Upper lobe of left lung (tissue), 6 donors: ENCODE data around the gene SDS. TPM values are rescaled to one million over a fixed set of nuclear protein-coding genes. Genes with fewer than 3 reads are reported as not detected.

Experiments
- ATAC-seq, 2 donors: fragments of 200-7000 bp; cut with Tn5 transposase; one replicate each; pipeline ENCODE4 v1.9.1; 2022; ENCODE audit warnings: mild to moderate bottlenecking in 2 of 2, moderate library complexity in 2 of 2; ENCODE audit not compliant: low FRiP score in 2 of 2
- DNase-seq, 2 donors: peaks; one replicate each; pipeline ENCODE4 v3.0.0-alpha.2; 2019 to 2020
- H3K27ac ChIP-seq, 4 donors: fragments of 200-600 bp; sonication (generic); one replicate each; pipeline ENCODE4 v1.5.1; 2016 to 2019
- H3K27me3 ChIP-seq, 4 donors: fragments of 200-600 bp; sonication (generic); one replicate each; pipeline ENCODE4 v1.5.1; 2017 to 2019
- H3K36me3 ChIP-seq, 4 donors: fragments of 200-600 bp; sonication (generic); one replicate each; pipeline ENCODE4 v1.5.1; 2016 to 2019
- H3K4me1 ChIP-seq, 4 donors: fragments of 200-600 bp; sonication (generic); one replicate each; pipeline ENCODE4 v1.5.1; 2018 to 2019
- H3K4me3 ChIP-seq, 4 donors: fragments of 200-600 bp; sonication (generic); one replicate each; pipeline ENCODE4 v1.5.1; 2017 to 2019; ENCODE audit warnings: mild to moderate bottlenecking in 2 of 4, moderate library complexity in 1 of 4
- H3K9me3 ChIP-seq, 4 donors: fragments of 200-600 bp; sonication (generic); one replicate each; pipeline ENCODE4 v1.5.1; 2018 to 2019
- EP300 ChIP-seq, 4 donors: sonication (generic); formaldehyde crosslinking; IDR thresholded peaks; one replicate each; pipeline ENCODE4 v1.5.1; 2017; ENCODE audit warnings: antibody characterized with exemption in 4 of 4, control low read depth in 2 of 4
- POLR2A ChIP-seq, 4 donors: fragments of 450-650 bp; IDR thresholded peaks; one replicate each; pipeline ENCODE4 v1.5.1; 2016 to 2017; ENCODE audit warnings: antibody characterized with exemption in 4 of 4, mild to moderate bottlenecking in 2 of 4
- POLR2AphosphoS5 ChIP-seq, 2 donors: sonication (generic); formaldehyde crosslinking; IDR thresholded peaks; one replicate each; pipeline ENCODE4 v1.5.1; 2017; ENCODE audit warnings: antibody characterized with exemption in 2 of 2
- WGBS, 2 donors: methylation state at CpG; one replicate each; pipeline ENCODE4 v1.1.5; 2017 to 2018; 5-methylcytosine and 5-hydroxymethylcytosine counted together
- total RNA-seq, 6 donors: library from RNA; depleted of rRNA in 4 of 6; stranded (reverse); fragments of >200 nt in 4 of 6; gene quantifications; one replicate each; pipeline versions ENCODE4 v1.1.0 to v1.2.1, GENCODE V29; 2016 to 2021
- TF ChIP-seq, protein P1 (sequence below), 6 experiments: fragments of 450-650 bp in 4 of 6; fragments of 200-600 bp in 2 of 6; sonication (generic) in 2 of 6; IDR thresholded peaks; one replicate each; pipeline ENCODE4 v1.5.1; 2016 to 2019; ENCODE audit warnings: antibody characterized with exemption in 6 of 6
- donor health status: DM: no; HTN: no; CAD: no; lungs with moderate emphysema.
- donor health status: DM: no; HTN: yes; CAD: no; lungs with severe emphysema.

Gene SDS
- total RNA-seq, 6 donors from 2014 or later: 1.00 to 4.0 (median 2.4) TPM

DNA sequence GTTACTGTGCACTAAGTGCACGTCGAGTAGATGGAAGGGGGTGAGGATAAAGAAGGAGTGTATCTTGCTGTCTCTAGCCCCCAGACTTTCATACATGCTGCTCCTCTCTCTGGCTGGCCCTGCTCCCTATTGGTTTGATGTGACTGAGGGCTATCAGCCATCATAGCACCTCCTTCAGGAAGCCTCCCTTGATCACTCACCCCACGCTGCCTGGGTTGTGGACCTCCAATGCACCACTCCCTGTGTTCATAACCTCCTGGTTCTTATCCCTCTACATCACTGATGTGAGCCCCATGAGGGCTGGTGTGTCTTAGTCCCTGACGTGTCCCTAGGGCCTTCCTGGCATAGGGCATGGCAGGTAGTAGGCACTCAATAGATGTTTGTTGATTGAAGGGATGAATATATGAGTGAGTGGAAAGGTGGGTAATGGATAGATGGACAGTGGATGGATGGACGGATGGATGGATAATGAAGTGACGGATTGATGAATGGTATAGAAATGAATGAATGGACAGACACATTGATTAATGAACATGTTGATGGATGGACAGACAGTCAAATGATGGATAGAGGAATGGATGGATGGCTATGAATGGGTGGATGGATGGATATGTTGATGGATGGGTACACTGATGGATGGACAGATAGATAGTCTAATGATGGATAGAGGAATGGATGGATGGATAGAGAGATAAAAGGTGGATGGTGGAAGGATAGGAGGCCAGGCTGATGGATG, 33.5 kb upstream of the SDS start:
- no peaks in the 10 kb centered on the region for H3K4me1 ChIP-seq
- H3K9me3 ChIP-seq: no peaks in the 10 kb centered on the region
- no peak overlapping the region for H3K4me3 ChIP-seq
- WGBS, 2 donors: 76 to 79% methylated on average over 4 to 6 of the region's 6 CpGs
- H3K27me3 ChIP-seq: no peaks in the 10 kb centered on the region
- DNase-seq: no peak
- no peak for ATAC-seq
- TF ChIP-seq, protein P1, sequence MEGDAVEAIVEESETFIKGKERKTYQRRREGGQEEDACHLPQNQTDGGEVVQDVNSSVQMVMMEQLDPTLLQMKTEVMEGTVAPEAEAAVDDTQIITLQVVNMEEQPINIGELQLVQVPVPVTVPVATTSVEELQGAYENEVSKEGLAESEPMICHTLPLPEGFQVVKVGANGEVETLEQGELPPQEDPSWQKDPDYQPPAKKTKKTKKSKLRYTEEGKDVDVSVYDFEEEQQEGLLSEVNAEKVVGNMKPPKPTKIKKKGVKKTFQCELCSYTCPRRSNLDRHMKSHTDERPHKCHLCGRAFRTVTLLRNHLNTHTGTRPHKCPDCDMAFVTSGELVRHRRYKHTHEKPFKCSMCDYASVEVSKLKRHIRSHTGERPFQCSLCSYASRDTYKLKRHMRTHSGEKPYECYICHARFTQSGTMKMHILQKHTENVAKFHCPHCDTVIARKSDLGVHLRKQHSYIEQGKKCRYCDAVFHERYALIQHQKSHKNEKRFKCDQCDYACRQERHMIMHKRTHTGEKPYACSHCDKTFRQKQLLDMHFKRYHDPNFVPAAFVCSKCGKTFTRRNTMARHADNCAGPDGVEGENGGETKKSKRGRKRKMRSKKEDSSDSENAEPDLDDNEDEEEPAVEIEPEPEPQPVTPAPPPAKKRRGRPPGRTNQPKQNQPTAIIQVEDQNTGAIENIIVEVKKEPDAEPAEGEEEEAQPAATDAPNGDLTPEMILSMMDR (IDR thresholded peaks at IDR 0.05): no peak
- TF ChIP-seq EP300 (IDR thresholded peaks at IDR 0.05): no peak
- H3K27ac ChIP-seq: no peak overlapping the region
- H3K36me3 ChIP-seq: no peaks in the 10 kb centered on the region

DNA sequence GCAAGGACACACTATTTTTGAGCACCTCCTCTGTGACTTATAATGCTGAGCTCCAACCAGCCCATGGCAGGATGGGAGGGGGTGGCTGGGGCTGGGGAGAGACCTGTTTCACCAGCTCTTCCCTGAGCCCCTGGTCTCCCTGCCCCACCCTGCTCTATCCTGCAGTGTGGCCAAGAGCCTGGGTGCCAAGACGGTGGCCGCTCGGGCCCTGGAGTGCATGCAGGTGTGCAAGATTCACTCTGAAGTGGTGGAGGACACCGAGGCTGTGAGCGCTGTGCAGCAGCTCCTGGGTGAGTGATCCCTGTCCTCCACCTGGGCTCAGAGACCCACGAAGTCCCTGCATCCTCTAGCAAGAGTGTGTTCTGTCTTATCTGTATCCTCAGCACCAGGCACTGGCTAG, 32.9 kb upstream of the SDS start:
- H3K27me3 ChIP-seq: no peaks in the 10 kb centered on the region
- DNase-seq (no peak), ATAC-seq (no peak)
- no peak for TF ChIP-seq EP300 (IDR thresholded peaks at IDR 0.05)
- TF ChIP-seq POLR2A (IDR thresholded peaks at IDR 0.05): no peak
- TF ChIP-seq, protein P1 (IDR thresholded peaks at IDR 0.05): no peak
- TF ChIP-seq POLR2AphosphoS5 (IDR thresholded peaks at IDR 0.05): no peak
- H3K27ac ChIP-seq: no peak overlapping the region
- no peaks in the 10 kb centered on the region for H3K4me1 ChIP-seq
- 86% methylated on average over 6 of the region's 6 CpGs; no CpG with 5 or more reads in 1 of the 2 donors for WGBS, 2 donors
- no peak overlapping the region for H3K4me3 ChIP-seq
- H3K36me3 ChIP-seq: no peaks in the 10 kb centered on the region
- no peaks in the 10 kb centered on the region for H3K9me3 ChIP-seq

DNA sequence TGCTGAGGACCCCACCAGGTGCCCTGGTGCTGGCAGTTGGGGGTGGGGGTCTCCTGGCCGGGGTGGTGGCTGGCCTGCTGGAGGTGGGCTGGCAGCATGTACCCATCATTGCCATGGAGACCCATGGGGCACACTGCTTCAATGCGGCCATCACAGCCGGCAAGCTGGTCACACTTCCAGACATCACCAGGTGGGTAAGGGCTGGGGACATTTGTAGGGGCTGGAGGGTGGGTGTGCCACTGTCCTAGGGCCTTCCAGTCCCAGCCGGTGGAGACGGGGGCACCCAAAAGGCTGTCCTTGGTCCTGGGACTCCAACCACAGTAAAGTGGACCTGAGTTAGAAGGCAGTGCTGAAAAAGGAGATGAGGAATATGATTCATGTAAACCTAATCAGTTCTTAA, 31.7 kb upstream of the SDS start:
- no peak for ATAC-seq
- TF ChIP-seq POLR2A (IDR thresholded peaks at IDR 0.05): no peak
- TF ChIP-seq, protein P1 (IDR thresholded peaks at IDR 0.05): no peak
- no peak for TF ChIP-seq EP300 (IDR thresholded peaks at IDR 0.05)
- no peak for TF ChIP-seq POLR2AphosphoS5 (IDR thresholded peaks at IDR 0.05)

DNA sequence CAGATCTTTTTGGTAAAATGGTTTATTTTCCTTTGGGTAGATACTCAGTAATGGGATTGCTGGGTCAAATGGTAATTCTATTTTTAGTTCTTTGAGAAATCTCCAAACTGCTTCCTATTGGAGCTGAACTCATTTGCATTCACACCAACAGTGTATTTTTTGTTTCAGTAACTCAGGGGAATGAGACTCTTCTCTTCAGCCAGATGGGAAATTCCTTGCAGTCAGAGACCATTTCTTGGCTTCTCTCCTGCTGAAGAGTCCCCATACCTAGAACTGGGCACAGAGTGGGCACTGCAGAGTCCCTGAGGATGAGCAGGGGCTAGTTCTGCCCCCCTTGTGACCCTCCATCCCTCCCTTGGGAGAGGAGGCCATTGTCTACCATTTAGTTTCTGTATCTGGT, 29.3 kb upstream of the SDS start:
- ATAC-seq: no peak
- TF ChIP-seq EP300 (IDR thresholded peaks at IDR 0.05) (no peak), POLR2A (IDR thresholded peaks at IDR 0.05) (no peak), POLR2AphosphoS5 (IDR thresholded peaks at IDR 0.05) (no peak)
- TF ChIP-seq, protein P1 (IDR thresholded peaks at IDR 0.05): no peak
- Histone ChIP-seq H3K36me3 (no peaks in the 10 kb centered on the region), H3K4me3 (no peak overlapping the region), H3K27ac (no peak overlapping the region), H3K9me3 (no peaks in the 10 kb centered on the region), H3K4me1 (no peaks in the 10 kb centered on the region), H3K27me3 (no peaks in the 10 kb centered on the region)
- DNase-seq: no peak

More for the DNA sequence above, 31.7 kb upstream of the SDS start:
- Histone ChIP-seq H3K27ac (no peak overlapping the region), H3K36me3 (no peaks in the 10 kb centered on the region), H3K27me3 (no peaks in the 10 kb centered on the region), H3K4me1 (no peaks in the 10 kb centered on the region), H3K9me3 (no peaks in the 10 kb centered on the region), H3K4me3 (no peak overlapping the region)
- WGBS, 2 donors: 86 to 95% methylated on average over 2 to 4 of the region's 5 CpGs
- DNase-seq: no peak

DNA sequence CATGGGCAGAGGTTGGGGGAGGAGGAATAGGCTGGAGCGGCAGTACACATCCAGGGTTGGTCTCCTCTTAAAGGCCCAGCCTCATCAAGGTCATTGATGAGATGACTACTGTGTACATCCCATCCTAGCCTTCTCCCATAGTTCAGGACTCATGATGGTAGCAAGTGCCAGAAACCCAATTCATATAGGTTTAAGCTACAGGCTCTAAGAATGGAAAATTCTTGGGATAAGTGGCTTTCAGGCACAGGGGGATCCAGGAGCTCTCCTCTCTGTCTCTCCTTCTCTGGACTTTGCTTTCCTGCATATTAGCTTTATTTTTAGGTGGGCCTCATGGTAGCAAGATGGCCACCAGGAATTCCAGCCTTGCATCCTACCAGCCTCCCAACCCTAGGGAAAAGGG, 24.8 kb upstream of the SDS start:
- 92 to 95% methylated on average over 1 of the region's 1 CpG for WGBS, 2 donors
- H3K4me1 ChIP-seq: peaks cover 0 to under 1% (median 0%) of the 10 kb centered on the region in 4 donors
- DNase-seq (no peak), ATAC-seq (no peak)
- no peaks in the 10 kb centered on the region for H3K27me3 ChIP-seq
- TF ChIP-seq POLR2A (IDR thresholded peaks at IDR 0.05) (no peak), POLR2AphosphoS5 (IDR thresholded peaks at IDR 0.05) (no peak), EP300 (IDR thresholded peaks at IDR 0.05) (no peak)
- TF ChIP-seq, protein P1 (IDR thresholded peaks at IDR 0.05): no peak
- H3K4me3 ChIP-seq: no peak overlapping the region
- H3K27ac ChIP-seq: no peak overlapping the region
- H3K36me3 ChIP-seq: no peaks in the 10 kb centered on the region
- no peaks in the 10 kb centered on the region for H3K9me3 ChIP-seq
